ENCODE measurements around the gene SOCS2.

DNA sequence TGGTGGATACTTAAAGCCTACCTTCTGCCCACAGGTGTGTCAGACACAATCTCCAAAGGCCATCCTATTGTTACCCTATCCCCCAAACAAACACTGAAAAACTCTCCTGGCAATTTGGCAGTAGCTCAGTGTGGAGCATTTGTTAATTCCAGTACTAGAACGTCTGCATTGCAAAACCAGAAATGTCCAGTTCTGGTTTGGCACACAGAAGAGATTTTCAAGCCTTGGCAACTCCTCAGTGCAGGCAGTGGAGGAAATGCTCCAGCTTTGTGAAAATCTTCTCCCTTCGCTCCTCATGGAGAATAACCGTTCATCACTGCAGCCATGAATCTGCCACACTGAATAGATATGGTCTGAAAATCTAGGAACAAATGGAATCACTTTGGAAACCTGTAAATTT, 5.3 kb upstream of the SOCS2 start:
- TF ChIP-seq, protein P1, sequence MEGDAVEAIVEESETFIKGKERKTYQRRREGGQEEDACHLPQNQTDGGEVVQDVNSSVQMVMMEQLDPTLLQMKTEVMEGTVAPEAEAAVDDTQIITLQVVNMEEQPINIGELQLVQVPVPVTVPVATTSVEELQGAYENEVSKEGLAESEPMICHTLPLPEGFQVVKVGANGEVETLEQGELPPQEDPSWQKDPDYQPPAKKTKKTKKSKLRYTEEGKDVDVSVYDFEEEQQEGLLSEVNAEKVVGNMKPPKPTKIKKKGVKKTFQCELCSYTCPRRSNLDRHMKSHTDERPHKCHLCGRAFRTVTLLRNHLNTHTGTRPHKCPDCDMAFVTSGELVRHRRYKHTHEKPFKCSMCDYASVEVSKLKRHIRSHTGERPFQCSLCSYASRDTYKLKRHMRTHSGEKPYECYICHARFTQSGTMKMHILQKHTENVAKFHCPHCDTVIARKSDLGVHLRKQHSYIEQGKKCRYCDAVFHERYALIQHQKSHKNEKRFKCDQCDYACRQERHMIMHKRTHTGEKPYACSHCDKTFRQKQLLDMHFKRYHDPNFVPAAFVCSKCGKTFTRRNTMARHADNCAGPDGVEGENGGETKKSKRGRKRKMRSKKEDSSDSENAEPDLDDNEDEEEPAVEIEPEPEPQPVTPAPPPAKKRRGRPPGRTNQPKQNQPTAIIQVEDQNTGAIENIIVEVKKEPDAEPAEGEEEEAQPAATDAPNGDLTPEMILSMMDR (conservative IDR thresholded peaks at IDR 0.05; ENCODE audit: low read length) = no peak
- TF ChIP-seq EZH2phosphoT487 (IDR thresholded peaks at IDR 0.05; ENCODE audit: borderline replicate concordance, low read depth, low read length) = no peak
